Cerebellar cortex (tissue), 1 donor: ENCODE results near the gene SLC13A3.

ENCODE experiments used
- DNase-seq: peaks from one replicate; pipeline ENCODE4 v3.0.0-alpha.2; 2015; ENCODE audit warnings: low spot score

Gene SLC13A3

GRCh38 chr20:46651091-46651962, at the start of gene SLC13A3:
SLC13A3 (minus strand) TSS chr20:46651459; CDS start chr20:46651421, 38 bp downstream.
- no peak for DNase-seq

- DNase-seq: no peak
Measured at GRCh38 chr20:46701057-46701456, 49.8 kb upstream of the SLC13A3 start.

GRCh38 chr20:46700481-46700880, 49.2 kb upstream of the SLC13A3 start:
- no peak for DNase-seq

GRCh38 chr20:46699651-46700359, 48.5 kb upstream of the SLC13A3 start:
- DNase-seq: peak; percentile 36

GRCh38 chr20:46698788-46699187, 47.5 kb upstream of the SLC13A3 start:
- no peak for DNase-seq

- no peak for DNase-seq
Measured at GRCh38 chr20:46696791-46697279, 45.6 kb upstream of the SLC13A3 start.

GRCh38 chr20:46695892-46696291, 44.6 kb upstream of the SLC13A3 start:
- no peak for DNase-seq

- DNase-seq: peak; percentile 27
Measured at GRCh38 chr20:46694484-46694883, 43.2 kb upstream of the SLC13A3 start.

- DNase-seq: no peak
Measured at GRCh38 chr20:46691196-46691595, 39.9 kb upstream of the SLC13A3 start.

GRCh38 chr20:46690219-46691106, 39.2 kb upstream of the SLC13A3 start:
- no peak for DNase-seq

GRCh38 chr20:46689754-46690085, 38.5 kb upstream of the SLC13A3 start:
- DNase-seq: no peak

- peak; percentile 99 for DNase-seq
Measured at GRCh38 chr20:46689082-46689753, 38.0 kb upstream of the SLC13A3 start, which contains the start of gene TP53RK. TP53RK (minus strand) TSS chr20:46689444; CDS start chr20:46689414, 30 bp downstream.

GRCh38 chr20:46688151-46689081, 37.2 kb upstream of the SLC13A3 start:
- peak; percentile 36 for DNase-seq

GRCh38 chr20:46683939-46684750, 32.9 kb upstream of the SLC13A3 start:
- DNase-seq: no peak

- DNase-seq: no peak
Measured at GRCh38 chr20:46683668-46683938, 32.3 kb upstream of the SLC13A3 start.

GRCh38 chr20:46683011-46683667, 31.9 kb upstream of the SLC13A3 start:
- no peak for DNase-seq

- DNase-seq: no peak
Measured at GRCh38 chr20:46682063-46682821, 31.0 kb upstream of the SLC13A3 start.
